GM19467 (cell line): Measurements from ENCODE around the gene PKP3.
"Not testable (repeated sequence)": the region's sequence is repeated elsewhere in the genome, so short reads cannot be mapped to it uniquely, and the experiment has no call there.

ENCODE experiments used
- ATAC-seq: cut with Tn5 transposase; IDR thresholded peaks from one replicate; pipeline ENCODE4 v1.9.1; 2021; ENCODE audit warnings: mild to moderate bottlenecking, moderate library complexity; ENCODE audit not compliant: unreplicated experiment

The PKP3 gene

DNA sequence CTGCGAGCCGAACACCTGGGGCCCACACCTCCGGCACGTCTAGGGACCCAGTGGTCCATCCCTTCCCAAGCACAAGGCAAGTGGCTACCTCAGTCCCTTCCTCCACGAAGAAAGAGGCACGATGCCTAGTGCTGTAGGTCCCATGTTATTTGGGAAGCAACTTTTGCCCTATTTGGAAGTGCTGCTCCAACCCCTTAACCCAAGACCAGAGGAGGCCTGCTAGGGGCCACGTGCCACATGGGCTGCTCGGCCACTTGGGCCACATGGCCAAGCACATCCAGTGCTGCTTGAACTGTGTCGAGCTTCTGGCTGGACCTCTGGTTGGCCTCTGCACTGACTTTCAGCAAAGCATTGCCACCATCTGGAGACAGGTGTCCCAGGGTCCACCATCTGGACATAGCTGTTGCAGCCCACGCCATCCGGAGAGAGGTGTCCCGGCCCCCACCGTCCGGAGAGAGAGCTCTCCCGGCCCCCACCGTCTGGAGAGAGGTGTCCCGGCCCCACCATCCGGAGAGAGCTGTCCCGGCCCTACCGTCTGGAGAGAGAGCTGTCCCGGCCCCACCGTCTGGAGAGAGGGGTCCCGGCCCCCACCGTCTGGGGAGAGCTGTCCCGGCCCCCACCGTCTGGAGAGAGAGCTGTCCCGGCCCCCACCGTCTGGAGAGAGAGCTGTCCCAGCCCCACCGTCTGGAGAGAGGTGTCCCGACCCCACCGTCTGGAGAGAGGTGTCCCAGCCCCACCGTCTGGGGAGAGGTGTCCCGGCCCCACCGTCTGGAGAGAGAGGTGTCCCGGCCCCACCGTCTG, 31.2 kb upstream of the PKP3 start:
- no peak for ATAC-seq

DNA sequence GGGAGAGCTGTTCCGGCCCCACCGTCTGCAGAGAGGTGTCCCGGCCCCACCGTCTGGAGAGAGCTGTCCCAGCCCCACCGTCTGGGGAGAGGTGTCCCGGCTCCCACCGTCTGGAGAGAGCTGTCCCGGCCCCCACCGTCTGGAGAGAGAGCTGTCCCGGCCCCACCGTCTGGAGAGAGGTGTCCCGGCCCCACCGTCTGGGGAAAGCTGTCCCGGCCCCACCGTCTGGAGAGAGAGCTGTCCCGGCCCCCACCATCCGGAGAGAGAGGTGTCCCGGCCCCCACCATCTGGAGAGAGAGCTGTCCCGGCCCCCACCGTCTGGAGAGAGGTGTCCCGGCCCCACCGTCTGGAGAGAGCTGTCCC, 30.6 kb upstream of the PKP3 start:
- not testable (repeated sequence) for ATAC-seq

DNA sequence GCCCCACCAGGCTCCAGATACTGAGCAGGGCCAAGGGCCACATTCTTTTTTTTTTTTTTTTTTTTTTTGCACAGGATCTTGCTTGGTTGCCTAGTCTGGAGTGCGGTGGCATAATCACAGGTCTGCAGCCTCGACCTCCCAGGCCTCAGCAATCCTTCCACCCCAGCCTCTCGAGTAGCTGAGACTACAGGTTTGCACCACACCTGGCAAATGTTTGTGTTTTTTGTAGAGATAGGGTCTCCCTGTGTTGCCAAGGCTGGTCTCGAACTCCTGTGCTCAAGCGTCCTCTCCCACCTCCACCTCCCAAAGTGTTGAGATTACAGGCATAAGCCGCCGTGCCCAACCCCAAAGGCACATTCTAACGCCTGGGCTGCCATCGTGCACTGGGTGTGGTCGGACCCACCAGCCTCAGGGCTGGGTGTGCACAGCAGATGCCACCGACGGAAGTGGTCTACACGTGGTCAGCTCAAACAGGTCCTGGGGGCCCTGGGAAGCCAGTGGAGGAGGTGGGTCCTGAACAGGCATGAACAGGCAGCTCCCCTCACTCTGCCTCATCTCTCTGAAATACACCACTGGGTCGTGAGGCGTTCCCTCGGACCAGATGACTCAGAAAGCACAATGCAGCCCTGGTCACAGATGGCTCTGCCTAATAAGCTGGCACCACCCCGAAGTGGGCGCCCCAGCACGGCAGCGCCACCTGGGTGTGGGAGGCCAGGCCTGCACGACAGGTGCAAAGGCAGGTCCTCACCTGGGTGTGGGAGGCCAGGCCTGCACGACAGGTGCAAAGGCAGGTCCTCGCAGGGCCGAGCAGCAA, 29.9 kb upstream of the PKP3 start:
- no peak for ATAC-seq

DNA sequence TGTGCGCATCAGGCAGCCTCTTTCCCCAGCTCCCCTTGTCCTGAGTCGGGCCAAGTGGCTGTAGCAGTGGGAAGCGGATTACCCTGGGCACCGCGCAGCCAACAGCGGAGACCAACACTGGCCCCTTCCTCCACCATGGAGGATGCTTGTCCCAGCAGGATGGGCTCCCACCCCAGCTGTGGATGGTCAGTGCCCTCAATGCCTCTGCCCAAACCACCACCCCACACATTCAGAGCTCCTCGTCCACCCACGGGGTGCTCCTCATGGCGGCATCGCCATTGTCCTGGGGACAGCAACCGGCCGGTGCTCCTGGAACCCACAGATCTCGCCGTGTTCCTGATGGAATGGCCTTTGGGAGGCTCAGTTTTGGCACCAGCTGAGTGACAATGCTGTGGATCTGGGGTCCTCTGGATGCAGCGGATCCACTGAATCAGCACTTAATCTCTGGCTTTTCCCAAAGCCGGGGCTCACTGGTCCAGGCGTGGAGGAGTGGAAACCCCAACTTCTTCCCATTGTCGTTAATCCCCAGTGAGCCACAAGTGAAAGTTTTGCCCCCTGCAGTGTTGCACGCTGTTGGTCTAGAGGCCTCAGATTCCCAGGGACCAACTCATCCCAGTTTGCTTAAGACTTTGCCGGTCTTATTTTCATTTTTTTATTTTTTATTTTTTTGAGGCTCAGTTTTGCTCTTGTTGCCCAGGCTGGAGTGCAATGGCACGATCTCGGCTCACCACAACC, 28.9 kb upstream of the PKP3 start:
- ATAC-seq, result no peak

DNA sequence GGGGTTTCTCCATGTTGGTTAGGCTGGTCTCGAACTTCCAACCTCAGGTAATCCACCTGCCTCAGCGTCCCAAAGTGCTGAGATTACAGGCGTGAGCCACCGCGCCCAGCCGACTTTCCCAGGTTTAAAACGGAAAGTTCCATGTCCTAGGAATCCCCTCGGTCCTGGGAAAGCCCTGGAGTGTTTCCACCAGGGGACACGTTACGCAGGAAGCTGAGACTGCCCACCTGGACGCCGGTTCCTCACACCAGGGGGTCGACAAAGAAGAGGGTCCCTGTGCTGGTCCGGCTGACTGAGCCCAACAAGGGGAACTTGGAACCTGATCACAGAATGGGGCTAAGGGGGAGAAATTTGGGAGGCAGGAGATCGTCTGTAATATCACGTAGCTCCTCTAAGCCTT, 28.2 kb upstream of the PKP3 start:
- no peak for ATAC-seq

DNA sequence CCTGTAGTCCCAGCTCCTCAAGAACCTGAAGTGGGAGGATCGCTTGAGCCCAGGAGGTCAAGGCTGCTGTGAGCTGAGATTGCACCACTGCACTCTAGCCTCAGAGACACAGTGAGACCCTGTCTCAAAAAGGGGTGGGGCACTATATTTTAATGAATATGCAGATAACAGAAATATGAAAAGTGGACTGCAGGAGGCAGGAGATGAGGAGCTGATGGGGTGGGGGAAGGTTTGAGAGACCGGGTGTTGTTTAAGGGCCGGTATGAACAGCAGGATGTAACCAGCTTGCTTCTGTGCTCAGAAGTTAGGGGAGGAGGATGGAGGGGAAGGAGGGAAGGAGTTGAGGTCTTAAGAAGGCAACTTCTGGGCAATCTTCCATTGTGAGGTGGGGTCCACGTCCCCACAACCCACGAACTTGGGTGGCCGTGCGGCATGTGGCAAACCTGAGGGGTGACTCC, 26.0 kb upstream of the PKP3 start:
- ATAC-seq, result no peak

DNA sequence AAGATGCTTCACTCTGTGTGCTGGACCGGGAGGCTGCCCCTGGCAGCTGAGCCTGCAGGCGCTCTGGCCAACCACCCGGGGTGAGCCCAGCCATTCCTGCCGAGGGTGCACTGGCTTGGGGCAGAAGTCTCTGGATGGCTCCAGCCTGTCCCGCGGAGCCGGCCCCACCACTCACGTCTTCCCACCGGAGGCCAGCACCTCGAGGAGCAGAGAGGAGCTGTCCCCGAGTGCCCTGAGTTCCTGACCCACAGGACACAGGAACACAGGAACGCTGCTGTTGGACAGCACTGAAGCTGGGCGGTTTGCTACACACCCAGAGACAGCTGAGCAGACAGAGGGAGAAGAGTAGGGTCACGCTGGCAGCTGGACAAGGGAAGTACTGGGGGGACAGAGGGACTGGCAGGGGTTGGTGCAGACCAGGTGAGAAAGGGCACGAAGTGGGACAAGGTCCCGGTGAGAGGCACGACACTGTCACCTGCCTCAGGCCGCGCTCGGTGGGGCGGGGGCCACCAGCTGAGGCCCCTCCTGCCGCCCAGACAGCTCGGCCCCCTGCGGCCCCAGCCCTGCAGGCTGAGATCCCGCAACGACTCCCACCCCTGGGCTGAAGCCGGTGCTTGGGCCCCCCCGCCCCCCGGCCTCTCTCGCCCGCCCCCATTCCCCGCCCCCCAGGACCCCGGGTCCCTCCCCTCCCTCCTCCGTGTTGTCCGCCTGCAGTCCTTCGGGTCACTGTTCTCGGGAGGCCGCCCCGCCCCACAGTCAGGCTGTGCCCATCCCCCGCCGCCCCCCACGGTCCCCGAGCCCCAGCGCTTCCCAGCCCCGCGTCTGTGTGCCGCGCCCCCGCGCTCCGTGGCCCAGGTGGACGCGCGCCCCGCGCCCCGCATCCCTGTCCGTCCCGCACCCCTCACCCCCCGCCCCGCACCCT, 25.3 kb upstream of the PKP3 start:
- ATAC-seq, result no peak

DNA sequence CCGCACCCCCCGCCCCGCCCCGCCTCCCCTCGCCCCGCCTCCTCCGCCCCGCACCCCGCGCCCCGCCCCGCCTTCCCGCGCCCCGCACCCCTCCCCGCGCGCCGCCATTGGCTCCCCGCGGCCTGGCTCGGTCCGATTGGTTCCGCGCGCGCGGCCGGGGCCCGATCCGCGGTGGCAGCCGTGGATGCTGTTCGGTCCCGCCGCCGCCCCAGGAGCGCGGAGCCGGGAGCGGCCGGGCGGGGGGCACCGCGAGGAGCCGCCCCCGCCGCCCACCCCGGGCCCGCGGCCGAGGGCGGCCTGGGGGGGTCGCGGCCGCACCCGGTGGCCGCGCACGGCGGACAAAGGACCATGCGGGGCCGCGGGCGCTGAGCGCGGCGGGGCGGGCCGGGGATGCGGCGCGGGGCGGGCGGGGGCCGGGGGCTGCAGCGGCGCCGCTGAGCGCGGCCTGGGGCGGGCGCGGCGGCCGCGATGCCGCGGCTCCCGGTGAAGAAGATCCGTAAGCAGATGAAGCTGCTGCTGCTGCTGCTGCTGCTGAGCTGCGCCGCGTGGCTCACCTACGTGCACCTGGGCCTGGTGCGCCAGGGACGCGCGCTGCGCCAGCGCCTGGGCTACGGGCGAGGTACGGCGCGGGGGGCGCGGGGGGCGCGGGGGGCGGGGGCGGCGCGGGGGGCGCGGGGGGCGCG, 24.5 kb upstream of the PKP3 start, which contains the start of gene B4GALNT4:
TSS of gene B4GALNT4 (plus strand) at position 164 of the 683 bp plus-strand sequence. CDS start at position 469, 305 bp downstream.
- ATAC-seq, result no peak

DNA sequence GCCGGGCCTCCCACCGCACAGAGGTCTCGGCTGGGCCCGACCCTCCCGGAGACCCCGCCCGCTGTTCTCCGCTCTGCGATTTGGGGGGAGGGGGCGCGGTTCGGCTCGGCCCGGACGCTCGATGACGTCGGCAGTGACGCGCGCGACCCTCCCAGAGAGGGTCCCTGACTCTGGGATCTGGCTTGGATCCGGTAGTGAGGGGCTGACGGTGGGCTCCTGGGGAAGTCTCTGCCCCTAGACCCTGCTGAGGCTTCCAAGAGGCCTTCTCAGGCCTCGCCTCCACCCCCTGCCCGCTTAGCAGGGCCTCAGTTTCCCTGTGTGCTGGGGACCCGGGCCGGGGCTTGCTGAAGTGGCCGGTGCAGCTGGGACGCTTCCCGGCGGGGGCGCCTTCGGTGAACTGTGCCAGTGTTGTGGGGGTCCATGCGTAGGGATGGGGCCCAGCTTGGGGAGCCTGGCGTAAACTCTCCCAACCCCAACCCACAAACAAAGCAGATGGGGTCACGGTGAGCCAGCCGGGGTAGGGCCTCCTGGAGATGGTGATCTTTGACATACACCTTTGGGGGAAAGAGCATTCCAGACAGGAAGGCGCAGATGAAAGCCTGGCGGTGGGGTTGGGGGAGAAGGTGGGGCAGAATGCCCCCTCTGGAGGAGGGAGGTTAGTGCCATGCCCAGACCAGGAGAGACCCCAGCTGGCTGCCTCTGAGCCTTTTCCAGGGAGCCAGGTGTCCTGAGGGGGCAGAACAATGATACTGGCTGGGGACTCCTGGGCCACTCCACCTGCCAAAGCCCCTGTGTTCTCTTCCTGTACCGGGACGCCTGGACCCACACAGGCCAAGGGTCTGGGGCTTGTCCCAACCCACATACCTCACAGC, 23.7 kb upstream of the PKP3 start:
- ATAC-seq, result no peak

DNA sequence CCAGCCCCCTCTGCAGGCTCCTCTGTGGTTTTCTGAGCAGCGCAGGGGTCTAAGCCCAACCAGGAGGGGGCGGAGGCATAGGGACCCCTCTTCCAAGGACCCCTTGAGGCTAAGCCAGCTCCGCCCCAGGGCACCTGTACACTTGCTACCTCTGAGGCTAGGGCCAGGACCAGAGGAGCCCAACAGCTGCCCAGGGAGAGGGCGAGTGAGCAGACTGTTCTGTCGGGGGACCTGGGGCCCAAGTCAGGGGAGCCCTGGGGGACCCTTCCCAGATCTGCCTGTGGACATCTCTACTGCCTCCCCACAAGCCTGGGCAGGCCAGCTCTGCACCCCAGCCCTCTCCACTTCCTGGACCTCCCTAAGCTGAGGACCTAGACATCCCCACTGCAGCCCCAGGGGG, 23.0 kb upstream of the PKP3 start:
- ATAC-seq, result no peak

DNA sequence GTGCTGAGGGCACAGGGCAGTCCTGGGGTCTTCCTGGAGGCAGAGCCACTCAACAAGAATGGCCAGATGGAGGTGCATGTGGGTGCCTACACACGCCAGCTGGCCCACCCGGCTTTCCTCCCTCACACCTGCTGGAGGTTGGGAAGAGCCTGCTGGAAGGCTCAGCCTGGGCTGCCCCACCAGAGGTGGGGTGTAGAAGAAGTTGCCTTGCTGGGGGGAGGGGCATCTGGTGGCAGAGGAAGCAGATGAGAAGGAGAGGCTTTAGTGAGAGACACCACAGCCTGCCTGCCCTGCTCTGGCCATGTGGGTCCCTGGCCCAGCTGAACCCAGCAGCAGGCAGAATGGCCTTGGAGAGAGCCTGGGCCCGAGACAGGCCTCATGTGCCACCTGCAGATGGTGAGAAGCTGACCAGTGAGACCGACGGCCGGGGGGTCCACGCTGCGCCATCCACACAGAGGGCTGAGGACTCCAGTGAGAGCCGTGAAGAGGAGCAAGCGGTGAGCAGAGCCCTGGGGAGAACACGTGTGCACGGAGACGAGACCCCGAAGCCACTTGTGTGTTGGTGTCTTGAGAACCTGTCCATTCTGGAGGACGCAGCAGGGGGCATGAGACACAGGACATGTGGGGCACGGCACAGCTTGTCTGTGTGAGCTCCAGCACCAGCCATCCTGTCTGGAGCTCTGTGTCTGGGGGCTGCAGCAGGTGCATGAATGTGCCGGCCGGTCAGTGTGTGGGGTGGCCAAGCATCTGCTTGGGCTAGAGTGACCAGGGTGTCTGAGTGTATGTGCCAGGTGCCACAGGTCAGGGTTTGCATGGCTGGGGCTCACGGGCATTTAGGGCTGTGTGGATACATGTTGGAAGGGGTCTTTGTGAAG, 22.1 kb upstream of the PKP3 start:
- ATAC-seq, result no peak

DNA sequence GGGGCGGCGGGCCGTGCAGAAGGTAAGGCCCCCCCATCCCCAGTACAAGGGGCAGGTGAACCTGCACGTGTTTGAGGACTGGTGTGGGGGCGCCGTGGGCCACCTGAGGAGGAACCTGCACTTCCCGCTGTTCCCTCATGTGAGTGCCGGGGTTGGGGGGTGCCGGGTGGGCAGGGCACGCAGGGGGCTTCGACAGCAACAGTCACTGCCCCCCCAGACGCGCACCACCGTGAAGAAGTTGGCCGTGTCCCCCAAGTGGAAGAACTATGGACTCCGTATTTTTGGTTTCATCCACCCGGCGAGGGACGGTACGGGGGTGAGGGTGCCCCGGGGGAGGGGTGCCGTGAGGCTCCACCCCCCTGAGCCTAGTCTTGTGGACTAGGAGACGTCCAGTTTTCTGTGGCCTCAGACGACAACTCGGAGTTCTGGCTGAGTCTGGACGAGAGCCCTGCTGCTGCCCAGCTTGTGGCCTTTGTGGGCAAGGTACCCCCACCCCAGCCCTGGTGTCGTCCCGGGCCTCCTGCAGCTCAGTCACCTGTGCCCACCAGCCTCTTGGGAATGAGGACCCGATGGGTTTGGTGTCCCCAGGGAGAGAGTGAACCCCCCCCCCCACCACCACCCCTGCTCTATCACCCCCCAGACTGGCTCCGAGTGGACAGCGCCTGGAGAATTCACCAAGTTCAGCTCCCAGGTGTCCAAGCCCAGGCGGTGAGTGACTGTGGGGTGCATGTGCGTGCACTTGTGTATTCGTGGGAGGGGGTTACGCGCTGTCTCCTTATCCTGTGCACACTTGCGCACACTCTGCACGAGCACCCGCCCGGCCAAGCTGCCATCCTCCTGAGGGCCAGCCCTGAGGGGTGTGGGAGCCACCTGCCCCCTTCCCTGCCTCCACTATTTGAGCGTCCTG, 20.9 kb upstream of the PKP3 start:
- ATAC-seq, result no peak

DNA sequence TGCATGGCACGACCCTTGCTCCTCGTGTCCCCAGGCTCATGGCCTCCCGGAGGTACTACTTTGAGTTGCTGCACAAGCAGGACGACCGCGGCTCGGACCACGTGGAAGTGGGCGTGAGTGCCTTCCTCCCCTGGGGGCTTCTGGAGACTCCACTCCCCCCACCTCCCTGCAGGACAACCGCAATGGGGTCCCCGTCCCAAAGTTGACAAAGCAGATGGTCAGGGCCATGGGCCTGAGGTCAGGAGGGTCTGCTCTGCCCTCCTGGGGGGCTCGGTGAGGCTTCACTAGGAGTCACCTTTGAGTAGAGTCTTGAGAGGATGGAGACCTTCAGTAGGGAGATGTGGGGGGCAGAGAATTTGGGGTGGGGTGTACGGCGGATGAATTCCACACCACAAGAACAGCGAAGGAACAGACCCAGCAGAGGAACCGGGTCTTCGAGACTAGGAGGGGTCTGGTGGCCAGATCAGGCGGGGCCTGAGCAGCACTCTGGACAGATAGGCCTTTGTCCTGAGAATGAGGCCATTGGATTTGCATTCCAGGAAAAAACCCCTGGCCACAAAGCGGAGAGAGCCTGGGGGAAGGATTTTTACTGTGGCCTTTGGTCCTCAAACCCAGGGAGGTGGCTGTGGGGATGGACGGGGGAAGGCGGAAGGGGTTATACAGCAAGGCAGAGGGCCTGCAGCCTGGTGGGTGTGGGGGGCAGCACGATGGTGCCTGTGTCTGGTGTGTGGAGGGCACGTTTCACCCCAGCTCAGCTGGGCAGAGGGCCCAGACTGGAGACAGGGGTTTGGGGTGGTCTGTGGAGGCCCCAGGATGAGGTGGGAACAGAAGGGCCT, 20.1 kb upstream of the PKP3 start:
- no peak for ATAC-seq

DNA sequence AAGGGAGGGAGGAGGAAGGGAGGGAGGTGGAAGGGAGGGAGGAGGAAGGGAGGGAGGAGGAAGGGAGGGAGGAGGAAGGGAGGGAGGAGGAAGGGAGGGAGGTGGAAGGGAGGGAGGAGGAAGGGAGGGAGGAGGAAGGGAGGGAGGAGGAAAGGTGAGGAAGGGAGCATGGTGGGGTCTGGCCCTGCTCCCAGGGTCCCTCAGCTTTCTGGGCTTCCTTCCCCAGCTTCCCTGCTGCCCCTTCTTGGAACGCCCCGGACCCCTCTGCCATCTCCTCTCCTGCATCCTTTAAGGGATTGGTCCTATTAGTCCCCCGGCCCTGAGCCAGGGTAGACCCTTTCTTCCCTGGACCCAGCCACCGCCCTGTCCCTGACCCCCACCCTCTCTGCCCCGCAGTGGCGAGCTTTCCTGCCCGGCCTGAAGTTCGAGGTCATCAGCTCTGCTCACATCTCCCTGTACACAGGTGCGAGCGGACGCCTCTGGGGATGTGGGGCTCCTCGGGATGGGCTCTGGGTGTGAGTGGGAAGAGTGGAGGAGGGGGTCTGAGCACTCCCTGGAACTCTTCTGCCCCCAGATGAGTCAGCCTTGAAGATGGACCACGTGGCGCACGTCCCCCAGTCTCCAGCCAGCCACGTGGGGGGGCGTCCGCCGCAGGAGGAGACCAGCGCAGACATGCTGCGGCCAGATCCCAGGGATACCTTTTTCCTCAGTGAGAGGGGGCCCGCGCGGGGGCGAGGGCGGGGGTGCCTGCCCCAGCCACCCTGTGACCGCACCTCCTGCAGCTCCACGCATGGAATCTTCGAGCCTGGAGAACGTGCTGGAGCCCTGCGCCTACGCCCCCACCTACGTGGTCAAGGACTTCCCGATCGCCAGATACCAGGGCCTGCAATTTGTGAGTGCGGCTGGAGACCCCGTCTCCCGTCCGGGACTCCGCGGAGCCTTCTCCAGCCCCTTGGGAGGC, 18.7 kb upstream of the PKP3 start:
- ATAC-seq, result no peak
